GM18526 (cell line): ENCODE data around the gene PPP1R11.

ENCODE experiments used
- POLR2A ChIP-seq: IDR thresholded peaks from 3 replicates; pipeline ENCODE4 v1.6.1; 2011; ENCODE audit not compliant: insufficient read length; ENCODE audit errors: extremely low read depth

Gene PPP1R11

DNA sequence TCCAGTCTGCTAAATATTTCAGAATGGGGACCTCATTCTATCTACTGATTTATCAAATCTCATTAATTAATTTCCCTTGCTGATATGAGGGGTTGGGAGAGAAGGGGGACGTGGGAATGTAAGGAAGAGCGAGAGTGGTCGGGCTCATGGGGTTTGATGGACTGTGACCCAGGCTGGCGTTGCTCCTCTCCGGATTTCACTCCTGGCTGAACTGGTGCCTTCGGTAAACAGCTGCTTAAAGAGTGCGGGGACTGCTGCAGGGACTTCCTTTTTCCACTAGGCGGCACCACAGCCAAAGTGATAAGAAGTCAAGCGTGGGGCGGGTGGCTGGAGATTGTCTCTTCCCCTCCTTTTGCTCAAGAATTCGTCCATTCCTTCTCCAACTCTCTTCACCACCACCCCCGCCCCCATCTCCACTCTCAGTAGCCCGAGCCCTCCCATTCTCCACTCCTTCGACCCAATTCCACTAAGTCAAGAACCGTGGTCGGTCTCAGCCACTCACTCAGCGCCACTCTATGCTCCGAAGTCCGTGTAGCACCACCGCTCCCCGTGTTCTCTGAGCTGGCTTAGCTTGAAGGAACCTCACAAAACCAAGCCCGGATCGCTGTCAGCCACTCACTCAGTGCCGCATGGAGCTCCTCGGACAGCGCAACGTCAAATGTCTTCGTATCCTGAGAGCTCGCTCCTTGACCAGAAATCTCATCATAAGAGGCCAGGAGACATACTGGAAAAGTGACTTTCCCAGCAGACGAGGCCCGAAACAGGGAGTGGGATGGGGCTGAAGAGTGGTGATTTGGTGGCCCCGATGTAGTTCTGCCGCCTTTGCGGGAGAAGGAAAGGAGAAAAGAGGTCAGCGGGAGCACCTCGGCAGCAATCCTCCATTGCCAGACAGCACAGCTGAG lies 36.2 kb downstream of the PPP1R11 start:
- TF ChIP-seq POLR2A, result no peak

DNA sequence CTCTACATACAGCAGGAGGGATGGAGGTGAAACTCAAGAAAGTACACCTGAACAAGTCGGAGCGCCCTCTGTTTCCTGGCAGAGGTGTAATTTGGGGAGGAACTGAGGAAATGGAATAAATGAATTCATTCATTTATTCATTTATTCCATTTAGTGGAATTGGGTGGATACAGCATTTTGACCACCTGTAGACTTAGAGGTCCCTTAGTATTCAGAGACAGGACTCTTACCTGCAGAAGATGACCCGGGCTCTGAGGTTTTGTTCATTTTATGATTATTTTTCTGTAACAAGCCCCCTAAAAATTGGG lies 36.8 kb downstream of the PPP1R11 start:
- TF ChIP-seq POLR2A, result no peak

GRCh38 chr6:30104661-30105060 lies 37.7 kb downstream of the PPP1R11 start:
- no peak for TF ChIP-seq POLR2A

GRCh38 chr6:30111266-30111856 lies 44.4 kb downstream of the PPP1R11 start:
- TF ChIP-seq POLR2A, result no peak

DNA sequence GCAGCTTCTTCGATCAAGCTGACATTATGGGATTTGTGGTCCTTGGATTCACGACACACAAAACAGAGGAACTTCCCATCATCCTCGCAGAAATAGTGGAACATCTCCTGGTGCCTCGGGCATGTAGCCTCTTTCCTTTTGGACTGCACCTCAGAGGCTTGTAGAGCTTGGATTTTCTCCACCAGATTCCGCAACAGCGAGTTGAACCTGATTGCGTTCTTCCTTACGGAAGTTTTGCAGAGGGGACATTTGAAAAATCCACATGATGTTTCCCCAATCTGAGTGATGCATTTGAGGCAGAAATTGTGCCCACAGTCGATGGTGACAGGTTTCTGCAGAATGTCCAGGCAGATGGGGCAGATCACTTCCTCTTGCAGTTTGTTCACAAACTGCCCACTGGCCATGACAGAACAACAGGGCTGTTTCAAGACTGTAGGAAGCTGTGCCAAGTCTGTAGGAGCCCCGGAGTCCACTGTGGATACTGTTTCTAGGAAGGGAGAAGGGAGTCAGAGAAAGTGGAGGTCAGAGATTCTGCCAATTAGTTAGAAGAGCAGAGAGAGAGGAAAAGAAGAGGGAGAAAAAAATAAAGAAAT lies 45.5 kb downstream of the PPP1R11 start:
- no peak for TF ChIP-seq POLR2A

DNA sequence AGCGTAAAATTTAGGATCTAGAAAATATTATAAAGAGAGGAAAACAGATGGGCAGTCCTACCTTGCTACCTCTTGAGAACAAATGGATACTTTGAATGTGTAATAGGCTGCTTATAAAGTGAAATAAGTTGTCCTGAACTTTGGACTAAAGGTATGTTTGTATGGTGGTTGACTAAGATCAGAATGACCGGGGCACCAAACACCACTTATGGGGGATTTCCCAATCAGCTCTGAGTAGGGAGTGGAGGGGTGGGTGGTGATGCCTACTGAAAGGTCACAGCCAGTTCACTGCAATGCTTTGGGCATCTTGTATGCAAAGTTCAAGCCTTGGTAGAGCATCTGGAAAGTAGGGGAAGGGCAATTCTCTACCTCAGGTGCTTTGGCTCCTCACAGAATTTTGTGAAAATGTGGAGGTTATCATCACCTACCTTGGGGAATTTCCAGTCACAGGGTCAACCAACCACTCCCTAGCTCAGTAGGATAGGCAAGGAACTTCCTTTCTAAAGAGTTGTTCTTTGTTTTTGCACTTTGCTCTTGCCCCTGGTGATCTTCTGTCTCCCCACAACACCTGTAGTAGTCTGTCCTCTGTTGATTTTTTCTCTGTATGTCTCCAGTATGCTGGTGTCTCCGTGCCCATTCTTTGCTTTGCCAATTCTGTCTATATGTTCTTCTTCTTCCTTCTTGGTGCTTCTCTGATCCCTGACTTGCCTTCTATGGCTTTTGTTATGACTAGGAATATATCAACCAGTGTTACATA lies 46.2 kb downstream of the PPP1R11 start, which contains the start of gene TRIM31:
Gene TRIM31, minus strand, starts transcription at position 88 of the 757 bp plus-strand sequence. CDS start 285 bp downstream, outside the sequence.
- no peak for TF ChIP-seq POLR2A

DNA sequence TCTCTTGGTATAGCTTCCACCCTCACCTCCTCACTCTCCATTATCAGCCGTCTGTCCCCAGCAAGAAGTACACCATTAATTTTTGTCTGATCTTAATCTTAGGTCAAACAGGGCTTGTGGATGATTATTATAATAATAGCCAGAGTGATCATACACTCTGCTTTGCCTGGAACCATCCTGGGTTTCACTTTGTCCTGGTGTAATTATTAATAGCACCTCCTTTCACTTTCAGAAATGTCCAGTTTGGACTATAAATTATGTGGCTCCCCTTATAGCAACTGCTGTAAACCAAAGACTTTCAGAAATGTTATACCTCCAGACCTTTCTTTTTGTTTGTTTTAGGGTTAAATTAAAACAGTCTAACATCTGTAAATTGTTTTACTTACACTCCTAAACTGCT lies 46.8 kb downstream of the PPP1R11 start:
- TF ChIP-seq POLR2A, result no peak

DNA sequence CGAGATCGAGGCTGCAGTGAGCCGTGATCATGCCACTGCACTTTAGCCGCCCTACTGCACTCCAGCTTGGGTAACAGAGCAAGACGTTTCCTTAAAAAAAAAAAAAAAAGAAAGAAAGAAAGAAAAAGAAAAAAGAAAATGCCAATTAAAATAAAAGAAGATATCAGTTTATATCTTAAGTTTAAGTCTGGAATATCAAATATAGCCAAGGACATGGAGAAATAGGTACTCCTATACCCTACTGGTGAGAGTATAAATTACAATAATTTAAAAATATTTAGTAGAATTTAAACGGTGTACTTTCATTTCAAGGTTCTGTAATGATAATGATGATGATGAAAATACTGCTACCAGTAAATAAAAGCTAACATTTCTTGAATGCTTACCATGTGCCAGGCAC lies 49.7 kb downstream of the PPP1R11 start:
- TF ChIP-seq POLR2A, result no peak
